GM18868 (cell line): ENCODE results near the gene TEX2.

Experiments used
- ATAC-seq: cut with Tn5 transposase; IDR thresholded peaks from one replicate; pipeline ENCODE4 v1.9.1; 2021; ENCODE audit warnings: mild to moderate bottlenecking, moderate library complexity; ENCODE audit not compliant: unreplicated experiment

The TEX2 gene

GRCh38 chr17:64269687-64270649 is 6.9 kb upstream of the TEX2 start:
- ATAC-seq = no peak

- ATAC-seq = no peak
Measured at GRCh38 chr17:64264891-64265290, 1.8 kb upstream of the TEX2 start.

DNA sequence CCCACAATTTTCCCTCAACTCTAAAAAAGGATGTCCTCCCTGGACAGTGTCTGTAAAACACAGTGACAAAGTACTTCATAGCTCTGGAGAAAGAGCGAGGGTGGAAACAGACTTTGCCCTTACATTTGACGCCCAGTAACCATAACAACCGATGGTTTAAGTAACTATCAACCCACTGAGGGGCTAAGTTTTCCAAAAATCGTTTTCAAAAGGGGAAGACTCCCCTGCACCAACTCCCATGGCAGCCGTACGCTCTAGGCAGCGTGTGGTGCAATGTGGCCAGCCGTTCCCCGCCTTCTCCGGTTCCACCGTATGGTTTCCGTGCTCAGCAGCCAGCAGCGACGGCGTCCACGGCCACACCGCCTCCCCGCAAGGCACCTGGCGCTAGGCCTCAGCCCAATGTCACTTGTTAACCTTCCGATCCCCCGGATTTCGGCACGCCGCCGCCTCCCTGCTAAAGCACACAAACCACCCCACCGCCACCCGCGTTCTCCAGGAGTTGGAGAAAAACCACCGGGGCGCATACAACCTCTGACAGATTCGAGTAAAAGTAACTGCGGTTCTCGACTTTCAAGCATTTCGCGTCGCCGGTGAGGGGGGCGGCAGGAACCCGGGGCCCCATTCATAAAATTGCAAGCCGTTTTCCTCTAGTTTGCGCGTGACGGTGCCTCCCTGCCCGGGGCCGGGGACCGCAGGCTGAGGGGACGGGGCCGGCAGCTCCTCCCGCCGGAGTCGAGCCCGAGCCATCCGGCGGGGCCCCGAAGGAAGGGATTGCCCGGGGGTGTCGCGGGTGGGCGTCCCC is 661 bp downstream of the TEX2 start:
- peak; percentile 28 for ATAC-seq

DNA sequence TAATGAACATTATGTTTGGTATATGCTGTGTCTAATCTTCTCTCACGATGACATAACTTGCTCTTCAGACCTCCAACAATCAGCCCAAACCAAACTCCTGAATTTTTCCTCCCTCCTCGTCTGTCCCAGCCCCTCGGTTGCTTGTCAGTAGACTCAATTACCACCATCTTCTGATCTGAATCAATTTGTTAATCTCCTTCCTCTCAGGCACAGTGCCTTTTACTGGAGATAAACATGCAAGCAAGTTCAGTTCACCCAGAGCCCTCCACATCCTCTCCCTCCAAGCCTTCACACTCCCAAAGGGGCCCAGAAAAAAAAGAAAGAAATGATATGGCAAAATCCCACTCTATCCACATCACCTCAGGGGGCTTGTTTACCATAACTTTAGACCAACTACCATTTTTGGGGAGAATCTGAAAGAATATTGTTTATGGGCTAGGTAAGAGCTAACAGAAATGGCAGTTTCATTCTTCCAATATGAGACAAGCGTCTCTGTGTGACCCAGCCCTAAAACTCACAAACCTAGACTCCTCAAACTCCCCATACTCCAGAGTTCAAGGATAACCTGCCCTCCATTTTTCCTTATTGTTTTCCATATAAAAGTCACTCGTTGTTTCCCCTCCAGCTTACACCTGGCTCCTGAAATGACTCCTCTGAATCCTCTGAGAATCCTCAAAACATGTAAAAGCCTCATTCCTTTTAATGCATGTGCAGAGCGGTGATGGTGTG is 1.5 kb downstream of the TEX2 start:
- no peak for ATAC-seq

- no peak for ATAC-seq
Measured at GRCh38 chr17:64260886-64261285, 2.2 kb downstream of the TEX2 start.

DNA sequence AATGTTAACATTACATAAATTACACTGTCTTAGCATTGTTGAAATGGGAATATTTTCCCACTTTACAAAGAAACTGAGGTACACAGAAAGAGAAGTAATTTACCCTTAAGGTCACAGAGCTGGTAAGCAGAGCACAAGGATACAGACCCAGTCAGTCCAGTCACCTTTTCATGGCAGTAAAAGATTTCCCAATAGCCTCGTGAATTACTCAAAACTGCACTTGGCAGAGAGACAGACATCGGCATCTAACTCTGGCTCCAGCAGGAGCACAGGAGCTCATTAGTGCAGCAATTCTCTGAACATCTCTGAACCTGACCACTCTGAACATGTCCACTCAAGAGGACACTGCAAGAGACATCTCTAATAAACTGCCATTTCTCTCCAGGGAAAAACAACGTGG is 3.1 kb downstream of the TEX2 start:
- ATAC-seq = no peak

DNA sequence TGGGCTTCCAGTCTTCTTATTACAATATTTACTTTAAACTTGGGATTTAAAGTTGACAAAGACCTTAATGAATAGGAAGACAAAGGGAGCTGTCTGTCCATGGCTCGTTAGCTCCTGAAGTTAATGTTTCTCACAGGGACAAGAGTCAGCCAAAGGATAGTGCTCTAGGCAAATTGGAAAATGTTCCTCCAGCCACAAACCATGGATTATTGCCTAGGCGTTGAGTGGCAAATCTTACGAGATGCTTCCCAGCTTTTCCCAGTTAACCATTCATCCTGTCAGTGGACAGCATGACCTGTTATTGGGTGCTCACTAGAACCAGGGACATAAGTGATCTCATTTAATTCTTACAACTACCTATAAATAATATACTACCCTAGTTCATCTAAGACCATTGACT is 3.6 kb downstream of the TEX2 start:
- no peak for ATAC-seq

DNA sequence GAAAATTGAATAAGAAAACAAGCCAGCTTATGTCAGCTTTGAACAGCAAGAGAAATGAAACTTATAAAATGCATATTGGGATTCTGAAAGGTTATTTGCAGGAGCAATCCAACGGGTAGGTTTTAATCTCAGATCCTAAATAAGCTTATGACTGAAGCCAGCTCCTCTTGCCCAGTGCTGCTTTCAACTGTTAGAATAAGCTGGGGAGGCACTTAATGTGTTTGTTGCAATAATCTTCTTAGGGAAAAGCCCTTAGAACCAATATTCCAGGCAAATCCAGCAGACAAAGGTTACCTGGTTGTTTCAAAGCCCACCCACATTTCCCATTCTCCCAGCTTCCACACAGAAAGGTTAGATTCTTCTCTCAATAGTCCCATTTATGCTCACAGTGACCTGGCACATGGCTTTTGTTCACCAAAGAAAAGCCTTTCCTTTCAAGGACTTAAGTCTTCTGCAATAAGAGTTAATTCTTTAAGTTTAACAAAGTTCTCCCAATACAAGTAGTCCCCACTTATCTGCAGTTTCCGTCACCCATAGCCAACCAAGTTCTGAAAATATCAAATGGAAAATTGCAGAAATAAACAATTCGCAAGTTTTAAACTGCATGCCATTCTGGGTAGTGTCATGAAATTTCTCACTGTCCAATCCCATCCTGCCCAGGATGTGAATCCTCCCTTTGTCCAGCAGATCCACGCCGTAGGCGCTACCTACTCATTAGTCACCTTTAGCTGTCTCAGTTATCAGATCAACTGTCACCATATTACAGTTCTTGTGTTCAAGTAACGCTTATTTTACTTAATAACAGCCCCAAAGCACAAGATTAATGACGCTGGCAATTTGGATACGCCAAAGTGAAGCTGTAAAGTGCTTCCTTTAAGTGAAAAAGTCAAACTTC is 5.9 kb downstream of the TEX2 start:
- no peak for ATAC-seq

DNA sequence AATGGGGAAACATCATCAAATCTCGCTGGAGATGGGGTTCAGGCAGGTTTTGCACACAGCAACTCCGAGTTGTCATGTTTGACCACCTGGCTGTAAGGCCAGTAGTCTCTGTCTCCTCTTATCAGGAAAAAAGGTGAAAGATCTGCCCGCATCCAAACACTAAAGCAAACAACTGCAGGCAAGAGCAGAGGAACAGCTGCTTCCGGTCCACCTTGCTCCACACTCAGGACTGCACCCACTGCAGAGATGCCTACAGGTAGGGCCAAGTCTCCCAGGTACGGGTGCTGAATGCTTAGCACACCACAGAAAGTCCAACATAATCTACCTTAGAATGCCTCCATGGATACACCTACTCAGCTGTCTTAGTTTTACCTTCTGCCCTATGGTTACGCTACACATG is 7.3 kb downstream of the TEX2 start:
- ATAC-seq = no peak

GRCh38 chr17:64254755-64255154 is 8.3 kb downstream of the TEX2 start:
- ATAC-seq = no peak

DNA sequence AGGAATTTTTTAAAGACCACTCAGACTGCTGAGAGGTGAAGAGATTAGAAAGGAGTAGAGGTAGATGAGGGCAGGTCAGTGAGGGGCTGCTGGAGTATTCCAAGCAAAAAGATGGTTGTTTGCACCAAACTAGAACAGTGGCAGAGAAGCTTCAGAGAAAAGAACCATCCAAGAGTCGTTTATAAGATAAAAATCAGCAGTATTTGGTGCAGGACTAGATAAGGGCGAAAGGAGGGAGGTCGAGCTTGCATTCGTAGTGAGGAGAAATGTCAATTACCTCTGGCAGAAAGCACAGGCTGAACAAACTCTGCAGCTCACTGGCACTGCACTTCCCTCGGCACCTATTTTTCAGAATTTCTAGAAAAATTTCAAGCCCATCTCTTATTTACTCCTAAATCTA is 9.6 kb downstream of the TEX2 start:
- ATAC-seq = no peak

- no peak for ATAC-seq
Measured at GRCh38 chr17:64252831-64253230, 10.2 kb downstream of the TEX2 start.

DNA sequence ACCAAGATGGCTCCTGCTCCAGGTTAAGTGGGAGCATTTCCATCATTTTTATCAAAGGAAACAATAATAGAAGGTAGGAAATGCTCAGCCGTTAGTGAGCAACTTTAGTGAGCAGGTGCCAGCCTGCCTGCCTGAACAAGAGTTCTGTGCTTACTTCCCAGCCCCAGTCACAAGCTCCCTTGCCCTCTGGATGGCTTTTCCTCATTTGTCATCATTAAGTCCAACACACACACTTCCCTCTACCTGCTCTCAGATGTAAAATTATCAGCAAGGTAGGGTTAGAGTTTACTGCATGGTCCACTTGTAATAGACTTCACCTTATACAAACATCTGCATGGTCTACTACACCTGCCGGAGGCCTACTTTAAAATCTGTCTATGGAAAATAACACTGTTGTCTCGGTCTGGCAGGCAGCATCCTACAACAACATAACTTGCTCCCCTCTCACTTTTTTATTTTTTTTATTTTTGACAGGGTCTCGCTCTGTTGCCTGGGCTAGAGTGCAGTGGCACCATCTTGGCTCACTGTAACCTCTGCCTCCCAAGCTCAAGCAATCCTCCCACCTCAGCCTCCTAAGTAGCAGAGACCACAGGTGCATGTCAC is 12.7 kb downstream of the TEX2 start:
- ATAC-seq = no peak

- ATAC-seq = no peak
Measured at GRCh38 chr17:64247836-64248235, 15.2 kb downstream of the TEX2 start.

DNA sequence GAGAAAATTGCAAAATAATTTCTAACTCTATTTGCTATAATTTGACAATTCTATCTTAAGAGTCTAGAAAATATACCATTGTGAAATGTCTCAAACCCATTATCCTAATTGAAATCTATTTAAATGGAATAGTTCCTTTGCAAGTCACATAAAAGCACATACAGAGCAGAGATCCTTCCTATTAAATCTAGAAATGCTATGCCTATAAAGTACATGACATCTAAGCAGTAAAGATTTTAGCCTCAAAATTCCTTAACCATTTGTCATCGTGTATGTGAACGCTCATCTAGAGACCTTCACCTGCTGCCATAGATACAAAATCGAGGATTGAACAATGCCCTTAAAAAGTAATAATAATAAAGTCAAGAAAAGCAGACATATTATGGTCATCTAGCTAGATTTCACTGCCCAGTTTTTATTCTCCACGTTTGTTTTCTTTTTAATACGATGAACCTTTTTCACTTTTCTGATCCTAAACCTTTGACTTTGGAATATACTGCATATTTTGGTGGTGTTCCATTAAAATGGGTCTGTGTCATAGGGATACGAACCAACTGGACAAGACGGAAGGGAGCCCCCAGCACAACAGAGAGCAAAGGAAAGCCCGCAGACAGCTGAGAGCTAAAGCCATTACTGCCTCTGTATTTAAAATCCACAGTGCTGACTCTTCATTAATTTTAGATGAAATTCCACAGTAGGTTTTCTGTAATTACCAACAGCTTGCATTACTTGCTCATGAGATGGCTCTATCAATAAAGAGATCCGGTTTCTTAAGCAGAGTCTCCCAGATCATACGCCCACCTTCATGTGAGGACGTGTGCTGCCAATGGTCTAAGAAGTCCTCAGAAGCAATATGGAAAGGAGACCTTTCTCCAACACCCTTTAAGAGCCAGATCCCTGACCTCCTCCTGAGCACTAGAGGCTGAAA is 17.6 kb downstream of the TEX2 start:
- no peak for ATAC-seq

GRCh38 chr17:64244165-64244564 is 18.9 kb downstream of the TEX2 start:
- no peak for ATAC-seq

- ATAC-seq = no peak
Measured at GRCh38 chr17:64243340-64243739, 19.7 kb downstream of the TEX2 start.

GRCh38 chr17:64242633-64243032 is 20.4 kb downstream of the TEX2 start:
- ATAC-seq = no peak
